ENCODE data around the gene XCL2. TPM values are rescaled to one million over a fixed set of nuclear protein-coding genes. Genes with fewer than 3 reads are reported as not detected.

Gene XCL2
- total and polyA plus RNA-seq, 10 of the 15 experiments (the other 5 are each of a cell fraction or from before 2014, with no cell fraction given): 0.50 to 299 (median 4.8) TPM

DNA sequence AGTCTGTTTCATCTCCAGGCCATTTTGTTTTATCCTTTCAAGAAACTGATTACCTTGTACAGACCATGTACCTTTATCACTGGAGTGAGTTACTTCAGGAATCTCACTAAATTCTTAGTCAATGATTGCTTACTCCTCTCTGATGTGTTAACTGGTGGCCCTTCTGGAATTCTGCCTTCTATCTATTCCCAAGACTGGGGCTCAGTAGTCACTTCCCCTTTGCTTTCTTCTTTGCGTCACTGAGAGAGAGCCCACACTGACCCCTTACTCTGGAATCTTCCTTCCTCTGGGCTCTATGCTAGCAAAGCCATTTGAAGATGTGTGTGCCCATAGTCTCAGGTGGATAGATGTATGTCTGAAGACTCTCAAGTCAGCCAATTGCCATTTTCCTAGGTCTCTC lies 34.6 kb downstream of the XCL2 start:
- in situ Hi-C loops (cut with MboI): no loop called here
- no peak overlapping the region for H2AFZ ChIP-seq (ENCODE audit: control insufficient read depth, low read depth, low read length)
- intact Hi-C loops (cut with micrococcal nuclease; ENCODE audit: unreplicated experiment): no loop called here
- no peaks in the 10 kb centered on the region for H3K79me2 ChIP-seq (ENCODE audit: control insufficient read depth, insufficient read depth, low read length)
- no peak overlapping the region for H3K4me3 ChIP-seq
- ChIA-PET RAD21 (ENCODE audit: unreplicated experiment) (interaction anchor here (0.9 to 14.3 kb wide), 18 partner anchors 8 to 167 kb away, joined by 3 to 218 read pairs (median 13); no protein-coding TSS in a partner anchor), CTCF (interaction anchor here (1.4 to 3.5 kb wide), 8 partner anchors 11 to 167 kb away, joined by 3 to 28 read pairs (median 8); no protein-coding TSS in a partner anchor), SMC1A (ENCODE audit: uncharacterized antibody, unreplicated experiment) (interaction anchor here (0.5 to 14.3 kb wide), 20 partner anchors 8 to 167 kb away, joined by 3 to 257 read pairs (median 10); partner anchors contain the start of gene XCL2), POLR2A (interaction anchor here (0.7 to 7.9 kb wide), 10 partner anchors 8 to 68 kb away, joined by 3 to 56 read pairs (median 6); no protein-coding TSS in a partner anchor)
- DNase-seq (ENCODE audit: low read depth, low spot score) (no peak), FAIRE-seq (no peak), ATAC-seq (0 out of 3 replicates have a peak, but pooled peaks have one; percentile 3)
- WGBS (ENCODE audit: insufficient coverage, insufficient replicate concordance, low lambda C conversion rate, missing lambda C conversion rate): 95% methylated on average over 1 of the region's 1 CpG
- 0 out of 2 replicates have a peak overlapping the region, but pooled peaks have one; percentile 8 for H3K9ac ChIP-seq (ENCODE audit: control insufficient read depth, insufficient read depth, low read length)
- BruUV-seq (replicated peaks): no TSS peak
- H3K36me3 ChIP-seq (ENCODE audit: control insufficient read depth in 2 of 2, insufficient read depth in 2 of 2, low read length in 1 of 2): no peaks in the 10 kb centered on the region
- TF ChIP-seq SPI1 (IDR thresholded peaks at IDR 0.05; ENCODE audit: borderline replicate concordance, insufficient read depth, low read depth, low read length) (peak; percentile 67; the same call in 1 of the 2 replicates), FOXK2 (IDR thresholded peaks at IDR 0.05) (no peak), EED (IDR thresholded peaks at IDR 0.05; ENCODE audit: low read depth) (no peak), ZNF687 (IDR thresholded peaks at IDR 0.05) (0 out of 2 replicates have a peak, but pooled peaks have one; percentile 4), IKZF2 (IDR thresholded peaks at IDR 0.05) (peak; percentile 17 to 71; a peak in 2 of 4 replicates), ZBTB40 (IDR thresholded peaks at IDR 0.05; ENCODE audit: borderline replicate concordance) (0 out of 2 replicates have a peak, but pooled peaks have one; percentile 12), IKZF1 (conservative IDR thresholded peaks at IDR 0.05) (peak; percentile 15)
- H4K20me1 ChIP-seq (ENCODE audit: control insufficient read depth, insufficient read depth): no peaks in the 10 kb centered on the region
- H3K4me2 ChIP-seq (ENCODE audit: control insufficient read depth, insufficient read depth): peak overlapping the region; percentile 34; the same call in 1 of the 2 replicates
- peaks cover 16% of the 10 kb centered on the region for H3K4me1 ChIP-seq (ENCODE audit: control insufficient read depth, insufficient read depth, low read length)
- H3K27ac ChIP-seq (ENCODE audit: control insufficient read depth, insufficient read depth): peak overlapping the region; percentile 46
- no peaks in the 10 kb centered on the region for H3K27me3 ChIP-seq (replicated peaks in 1 of 2; ENCODE audit: control insufficient read depth in 2 of 2, insufficient read depth in 2 of 2, low read length in 1 of 2)
- H3K9me3 ChIP-seq (replicated peaks; ENCODE audit: control insufficient read depth, insufficient read depth, low read length): no peaks in the 10 kb centered on the region
